ENCODE results near the gene PPP6R2. TPM values are rescaled to one million over a fixed set of nuclear protein-coding genes. Genes with fewer than 3 reads are reported as not detected.

PPP6R2 gene
- total and polyA plus RNA-seq, 9 of the 15 experiments (the other 6 are each of a cell fraction or from before 2014, with no cell fraction given) = 0.32 to 39.8 (median 21.4) TPM

- Histone ChIP-seq H3K27me3 (ENCODE audit: control insufficient read depth in 2 of 2, insufficient read depth in 2 of 2, low read length in 2 of 2) (no peaks in the 10 kb centered on the region), H3K4me1 (replicated peaks in 1 of 2; ENCODE audit: control insufficient read depth in 2 of 2, insufficient read depth in 2 of 2, low read length in 2 of 2) (peaks cover 2 to 28% of the 10 kb centered on the region in 2 experiments; a peak in 4 of 5 replicates), H4K20me1 (replicated peaks; ENCODE audit: control insufficient read depth, insufficient read depth, low read length) (no peaks in the 10 kb centered on the region), H3K79me2 (ENCODE audit: control insufficient read depth, insufficient read depth, low read length) (peaks cover 26% of the 10 kb centered on the region), H3K9me1 (ENCODE audit: control insufficient read depth, insufficient read depth, low read length) (no peaks in the 10 kb centered on the region), H2AFZ (ENCODE audit: low read depth, low read length) (peak within 1 kb of the TSS; percentile 83), H3K36me3 (ENCODE audit: control insufficient read depth, insufficient read depth, low read length) (no peaks in the 10 kb centered on the region), H3K4me3 (peak within 1 kb of the TSS; percentile 60), H3K9ac (ENCODE audit: insufficient read depth in 1 of 2, low read depth in 2 of 2, low read length in 2 of 2) (peak within 1 kb of the TSS; percentile 92 to 98), H3K9me3 (replicated peaks; ENCODE audit: control insufficient read depth, insufficient read depth, low read depth, low read length) (no peaks in the 10 kb centered on the region), H3K27ac (ENCODE audit: extremely low read depth, low read depth, low read length) (peak within 1 kb of the TSS; percentile 88), H3K4me2 (ENCODE audit: insufficient read depth, low read length) (peak within 1 kb of the TSS; percentile 81)
- POLR2A ChIA-PET = interaction anchor here (0.6 to 1.0 kb wide), 4 partner anchors 35 to 380 kb away, joined by 3 read pairs; no protein-coding TSS in a partner anchor
- DNase-seq (ENCODE audit: extremely low read depth in 1 of 4, low spot score in 3 of 4) (peak; percentile 76 to 82 (median 79)), ATAC-seq (peak; percentile 87), FAIRE-seq (no peak)
- CTCF ChIA-PET (ENCODE audit: low intra/inter-chr PET ratio) = interaction anchor here (0.8 to 1.0 kb wide), 2 partner anchors 16 to 51 kb away, joined by 3 to 4 read pairs; partner anchors contain the start of gene PPP6R2
- under 1% methylated on average over 34 of the region's 105 CpGs for WGBS (ENCODE audit: insufficient coverage, low coverage, missing lambda C conversion rate)
- intact Hi-C loops (cut with micrococcal nuclease) (loop anchor here (5.0 kb wide), 1 partner anchor 55 kb away; the partner anchor contains the start of gene MAPK11), in situ Hi-C loops (cut with MboI) (loop anchor here (5.0 kb wide), 1 partner anchor 55 kb away; the partner anchor contains the start of gene MAPK11)
- BruUV-seq (replicated peaks) = TSS peak; percentile 67
- TF ChIP-seq NR3C1 (CRISPR knock-in tag; IDR thresholded peaks at IDR 0.05) (0 out of 2 replicates have a peak, but pooled peaks have one; percentile 68), MAZ (CRISPR knock-in tag; conservative IDR thresholded peaks at IDR 0.05 in 1 of 2, IDR thresholded peaks at IDR 0.05 in 1 of 2) (peak; percentile 46 to 74; a peak in 3 of 4 replicates), RBFOX2 (IDR thresholded peaks at IDR 0.05; ENCODE audit: low read depth, low read length) (peak; percentile 86), TAF15 (IDR thresholded peaks at IDR 0.05; ENCODE audit: low read depth, low read length) (no peak), MYC (IDR thresholded peaks at IDR 0.05; ENCODE audit: low read depth, low read length) (peak; percentile 74; the same call in 1 of the 2 replicates), MYC (CRISPR knock-in tag; IDR thresholded peaks at IDR 0.05; ENCODE audit: borderline replicate concordance, low read depth) (peak; percentile 31; the same call in 1 of the 2 replicates), DMBX1 (CRISPR knock-in tag; IDR thresholded peaks at IDR 0.05; ENCODE audit: borderline replicate concordance) (0 out of 2 replicates have a peak, but pooled peaks have one; percentile 38), TCF3 (CRISPR knock-in tag; IDR thresholded peaks at IDR 0.05) (no peak), MBD2 (IDR thresholded peaks at IDR 0.05; ENCODE audit: borderline replicate concordance, low read depth) (no peak), FOS (IDR thresholded peaks at IDR 0.05; ENCODE audit: extremely low read depth, insufficient read length) (no peak), ESRRA (IDR thresholded peaks at IDR 0.05; ENCODE audit: borderline replicate concordance, low read depth) (peak; percentile 34; the same call in 1 of the 2 replicates), DDX20 (tag; IDR thresholded peaks at IDR 0.05; ENCODE audit: low read depth) (no peak), DIDO1 (tag; IDR thresholded peaks at IDR 0.05; ENCODE audit: low read depth) (no peak), ZBTB12 (CRISPR knock-in tag; IDR thresholded peaks at IDR 0.05) (no peak), ZNF589 (CRISPR knock-in tag; IDR thresholded peaks at IDR 0.05; ENCODE audit: low read depth) (0 out of 2 replicates have a peak, but pooled peaks have one; percentile 21), KLF6 (CRISPR knock-in tag; IDR thresholded peaks at IDR 0.05; ENCODE audit: borderline replicate concordance) (no peak), BACH1 (tag; IDR thresholded peaks at IDR 0.05) (no peak), SAFB (IDR thresholded peaks at IDR 0.05; ENCODE audit: borderline replicate concordance, low read depth, low read length) (peak; percentile 87), MXI1 (IDR thresholded peaks at IDR 0.05; ENCODE audit: low read depth, low read length) (no peak), CCNT2 (IDR thresholded peaks at IDR 0.05; ENCODE audit: borderline replicate concordance, extremely low read depth, insufficient read length, low read depth, low read length) (peak; percentile 75)
These were observed 16.0 kb upstream of the PPP6R2 start, which contains the start of gene DENND6B for GRCh38 chr22:50326956-50327710. DENND6B (minus strand) TSS chr22:50327012; CDS start chr22:50326988, 24 bp downstream.
